HT1080 (cell line): ENCODE data around the gene CAV2. TPM values are rescaled to one million over a fixed set of nuclear protein-coding genes. Genes with fewer than 3 reads are reported as not detected.

Experiments used
- DNase-seq: peaks from one replicate; pipeline ENCODE4 v3.0.0-alpha.2; 2015; ENCODE audit warnings: low read depth
- total RNA-seq: library from RNA; depleted of rRNA; stranded (reverse); fragments of >200 nt; shearing (Covaris generic); gene quantifications from 2 replicates; pipeline ENCODE4 v1.2.3, GENCODE V29; 2014; rRNA removed

Gene CAV2
- total RNA-seq, 1 experiment from 2014 or later, result 94.8 TPM

DNA sequence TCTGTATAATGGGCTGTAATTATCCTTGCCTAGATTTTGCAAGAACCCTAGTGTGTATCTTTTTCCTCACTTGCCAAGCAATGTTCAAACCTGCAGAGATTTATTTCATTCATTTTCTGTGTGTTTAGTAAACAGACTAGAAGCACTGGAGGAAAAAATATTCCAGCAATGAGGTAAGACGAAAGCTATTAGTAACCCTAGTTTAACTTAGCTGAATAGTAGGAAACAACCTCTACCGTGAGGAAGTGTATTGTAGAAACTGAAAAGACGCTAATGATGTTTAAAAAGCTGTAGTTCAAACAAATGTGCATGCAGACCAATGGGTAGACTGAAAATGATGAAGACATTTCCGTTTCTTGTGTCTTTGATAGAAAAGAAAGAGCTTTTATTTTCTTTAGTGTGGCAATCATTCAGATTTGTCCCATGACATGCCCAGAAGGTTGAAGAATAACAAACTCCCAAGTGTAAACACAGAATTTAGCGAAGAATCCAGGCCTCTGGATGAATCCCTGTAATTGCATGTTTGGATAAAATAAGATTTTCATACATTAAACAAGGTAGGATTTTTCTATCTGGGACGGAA, 46.0 kb downstream of the CAV2 start:
- DNase-seq, result no peak

DNA sequence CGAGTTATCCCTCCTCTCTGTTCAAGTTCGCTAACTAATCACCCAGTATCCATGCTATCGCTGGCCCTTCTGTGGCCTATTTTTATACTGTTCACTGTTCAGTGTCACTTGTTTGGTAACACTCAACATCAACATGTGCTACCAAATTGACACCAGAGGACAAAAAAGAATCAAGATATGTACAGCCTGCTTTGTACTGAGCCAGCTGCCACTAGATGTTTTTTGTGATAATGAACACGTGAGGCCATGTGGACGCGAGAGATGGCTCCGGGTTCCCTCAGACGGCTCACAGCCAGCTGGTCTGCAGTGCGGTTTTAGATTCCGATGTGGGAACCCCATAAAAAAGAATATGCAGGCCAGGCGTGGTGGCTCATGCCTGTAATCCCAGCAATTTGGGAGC, 46.5 kb downstream of the CAV2 start:
- DNase-seq, result no peak

DNA sequence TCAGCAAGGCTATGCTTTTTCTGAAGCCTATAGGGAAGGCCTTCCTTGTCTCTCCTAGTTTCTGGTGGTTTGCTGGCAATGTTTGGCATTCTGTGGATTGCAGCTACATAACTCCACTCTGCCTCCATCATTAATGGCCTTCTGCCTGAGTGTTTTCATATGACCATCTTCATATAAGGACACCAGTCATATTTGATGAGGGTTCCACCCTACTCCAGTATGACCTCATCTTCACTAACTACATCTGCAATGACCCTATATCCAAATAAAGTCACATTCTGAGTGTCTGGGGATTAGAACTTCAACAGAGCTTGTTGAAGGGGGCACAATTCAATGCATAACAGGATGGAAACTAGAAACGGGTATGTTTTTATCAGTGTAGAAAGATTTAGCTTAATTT, 47.4 kb downstream of the CAV2 start:
- no peak for DNase-seq

DNA sequence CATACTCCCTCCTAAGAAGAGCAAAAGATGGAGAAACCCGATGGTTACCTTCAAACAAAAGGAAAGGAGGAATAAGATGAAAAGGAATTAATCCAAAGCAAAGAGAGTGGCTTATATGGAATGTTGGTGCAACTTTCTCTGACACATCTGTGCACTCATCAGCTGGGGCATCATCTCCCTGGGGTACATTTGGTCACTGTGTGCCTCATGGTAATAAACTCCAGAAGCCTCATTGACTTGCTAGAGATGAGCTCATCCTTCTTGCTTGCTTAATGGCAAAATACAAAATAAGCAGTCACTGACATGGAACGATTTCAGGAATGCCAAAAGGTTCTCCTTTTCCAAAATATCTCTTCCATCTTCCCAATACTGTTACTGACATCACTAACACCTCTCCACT, 47.8 kb downstream of the CAV2 start:
- DNase-seq, result no peak

DNA sequence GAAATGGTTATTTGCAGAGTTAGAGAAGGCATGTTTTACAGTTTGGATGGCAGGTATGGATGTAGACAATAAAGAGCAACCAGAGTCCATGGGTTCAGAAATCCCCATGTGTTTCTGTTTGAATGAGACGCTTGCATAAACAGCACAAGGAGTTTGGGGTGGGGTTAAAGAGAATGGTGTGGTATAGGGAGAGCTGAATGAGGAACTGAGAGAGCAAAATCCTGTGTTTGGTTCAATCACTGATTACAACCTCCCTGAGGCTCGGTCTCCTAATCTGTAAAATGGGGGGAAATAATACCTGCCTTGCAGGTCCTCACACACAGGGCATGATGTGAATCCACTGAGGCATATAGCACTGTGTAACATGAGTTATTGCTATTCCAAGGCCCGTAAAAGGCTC, 49.0 kb downstream of the CAV2 start:
- no peak for DNase-seq

DNA sequence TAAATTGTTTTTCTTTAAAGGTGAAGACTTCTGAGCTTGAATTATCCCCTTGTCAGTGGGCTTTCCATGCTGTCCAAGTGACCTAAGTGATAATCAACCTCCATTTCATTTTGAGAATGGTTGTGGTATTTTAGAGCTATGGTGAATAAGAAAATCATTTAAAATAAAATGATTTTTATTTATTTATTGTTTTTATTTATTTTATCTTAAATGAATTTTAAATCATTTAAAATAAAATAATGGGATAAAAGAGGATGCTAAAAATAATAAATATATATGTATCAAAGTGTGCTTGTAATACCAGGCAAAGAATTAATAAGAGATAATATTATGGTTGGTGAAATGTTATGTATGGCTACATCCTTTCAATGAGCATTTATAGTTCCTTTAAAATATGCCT, 49.8 kb downstream of the CAV2 start:
- DNase-seq, result no peak

DNA sequence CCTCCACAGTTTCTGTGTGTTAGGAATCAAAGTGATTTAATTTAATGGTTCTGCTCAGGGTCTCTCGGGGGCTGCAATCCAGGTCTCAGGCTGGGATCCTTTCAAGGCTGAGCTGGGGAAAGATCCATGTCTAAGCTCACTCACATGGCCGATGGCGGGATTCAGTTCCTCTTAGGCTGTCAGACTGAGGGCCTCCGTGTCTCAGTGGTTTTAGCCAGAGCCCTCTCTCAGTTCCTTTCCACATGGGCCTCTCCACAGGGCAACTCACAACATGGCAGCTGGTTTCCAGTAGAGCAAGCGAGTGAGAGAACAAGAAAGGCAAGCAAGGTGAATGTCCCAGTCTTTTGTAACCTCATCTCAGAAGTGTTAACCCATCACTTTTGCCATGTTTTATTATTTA, 52.2 kb downstream of the CAV2 start:
- DNase-seq, result no peak

DNA sequence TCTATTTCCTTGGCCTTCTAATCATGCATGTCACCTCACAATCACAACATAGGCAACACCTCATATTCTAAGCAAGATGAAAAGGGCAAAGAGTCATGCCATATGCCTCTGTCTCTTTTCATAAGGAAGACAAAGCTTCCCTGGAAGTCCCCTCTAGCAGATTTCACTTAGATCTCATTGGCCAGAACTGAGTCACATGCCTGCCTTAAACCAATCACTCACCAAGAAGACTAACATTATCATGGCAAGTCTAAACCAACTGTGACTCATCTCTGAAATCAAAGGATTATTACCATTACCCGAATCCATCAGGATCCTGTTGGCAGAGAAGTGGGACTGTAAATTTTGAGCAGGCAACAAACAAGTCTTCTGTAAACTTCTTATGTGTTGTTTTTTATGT, 53.1 kb downstream of the CAV2 start:
- DNase-seq, result peak; percentile 70

DNA sequence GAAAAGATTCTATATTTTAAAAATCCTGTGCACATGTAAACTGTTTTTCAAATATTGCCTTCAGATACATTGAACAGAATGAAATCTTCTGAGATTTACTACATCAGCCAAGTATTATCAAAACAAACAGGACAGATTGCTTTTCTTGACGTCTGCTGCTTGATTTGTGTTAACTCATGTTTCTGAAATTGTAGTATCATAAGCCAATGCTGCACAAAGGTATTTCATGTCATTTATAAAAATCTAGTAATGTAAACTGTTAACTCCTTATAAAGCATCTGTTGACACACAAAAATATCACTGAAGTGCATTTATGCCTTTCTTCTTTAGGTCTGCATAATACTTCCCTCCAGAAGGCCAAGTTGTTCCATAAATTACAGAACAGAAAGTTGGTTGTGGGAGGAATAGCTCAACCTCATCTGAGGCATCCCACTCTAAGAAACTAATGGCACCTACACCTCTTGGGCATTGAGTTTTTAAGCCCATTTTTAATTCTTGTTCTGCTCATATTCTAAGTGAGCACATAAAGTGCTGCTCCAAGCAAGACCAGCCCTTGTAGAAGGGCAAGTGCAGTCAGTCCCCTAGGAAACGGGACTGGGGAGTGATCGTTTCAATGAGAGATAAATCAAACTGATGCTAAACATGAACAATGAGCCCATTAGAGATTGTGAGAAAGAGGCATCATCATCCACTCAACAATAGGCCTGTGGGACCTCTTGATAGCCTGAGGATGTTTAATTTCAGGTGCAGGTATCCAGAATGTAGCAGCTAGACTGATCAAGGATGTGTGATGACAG, 53.8 kb downstream of the CAV2 start:
- DNase-seq, result no peak

DNA sequence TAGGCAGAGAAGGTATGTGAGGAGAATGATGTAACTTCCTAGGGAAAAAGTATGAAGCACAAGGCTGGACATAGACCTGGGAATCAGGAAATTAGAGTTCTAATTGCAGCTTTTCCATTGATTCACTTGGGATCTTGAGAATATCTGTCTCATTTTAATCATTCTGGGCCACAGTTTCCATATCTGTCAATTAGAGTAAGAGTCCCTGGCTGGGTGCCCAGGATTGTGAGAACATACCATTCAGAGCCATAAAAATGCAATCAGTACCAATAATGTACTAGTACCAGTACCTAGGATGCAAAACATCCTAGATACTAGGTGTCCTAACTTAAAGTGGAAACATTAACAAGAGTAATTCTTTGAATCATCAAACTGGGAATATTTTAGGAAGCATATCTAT, 54.9 kb downstream of the CAV2 start:
- no peak for DNase-seq

DNA sequence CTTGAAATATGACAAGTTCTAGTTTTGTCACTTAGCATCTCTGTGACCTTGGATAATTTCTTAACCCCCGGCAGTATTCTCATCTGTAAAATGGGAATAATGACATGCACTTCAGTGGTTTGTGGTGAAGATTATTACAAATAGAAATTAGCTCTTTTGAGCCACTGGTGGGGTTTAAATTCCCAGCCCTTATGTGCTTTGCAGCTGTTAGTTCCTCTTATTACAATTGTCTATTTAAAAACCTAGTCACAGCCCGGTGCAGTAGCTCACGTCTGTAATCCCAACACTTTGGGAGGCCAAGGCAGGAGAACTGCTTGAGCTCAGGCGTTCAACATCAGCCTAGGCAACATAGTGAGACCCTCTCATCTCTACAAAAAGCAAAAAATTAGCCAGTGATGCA, 55.4 kb downstream of the CAV2 start:
- DNase-seq, result no peak

DNA sequence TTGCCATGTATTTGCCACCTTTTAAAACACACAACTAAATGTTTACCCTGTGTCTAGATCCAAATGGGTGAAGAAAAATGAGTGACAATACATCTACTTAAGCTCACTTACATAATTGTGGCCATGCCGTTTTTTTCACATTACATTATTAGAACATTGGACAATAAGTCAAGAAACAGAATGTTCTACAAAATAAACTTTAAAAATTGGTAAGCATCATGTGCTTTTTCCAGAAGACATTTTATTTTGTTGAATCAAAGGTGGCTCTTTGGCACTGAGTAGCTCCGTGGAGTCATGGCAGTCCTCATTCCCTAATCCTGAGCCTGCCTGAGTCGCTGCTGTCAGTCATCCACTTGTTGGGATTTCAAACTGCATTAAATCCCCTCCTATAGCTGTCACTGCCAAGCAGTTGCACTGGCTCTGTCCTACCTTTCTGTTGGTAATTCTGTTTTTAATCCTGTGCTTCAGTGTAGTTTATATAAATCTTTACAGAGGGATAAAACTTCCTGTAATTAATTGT, 57.6 kb downstream of the CAV2 start:
- DNase-seq, result no peak

DNA sequence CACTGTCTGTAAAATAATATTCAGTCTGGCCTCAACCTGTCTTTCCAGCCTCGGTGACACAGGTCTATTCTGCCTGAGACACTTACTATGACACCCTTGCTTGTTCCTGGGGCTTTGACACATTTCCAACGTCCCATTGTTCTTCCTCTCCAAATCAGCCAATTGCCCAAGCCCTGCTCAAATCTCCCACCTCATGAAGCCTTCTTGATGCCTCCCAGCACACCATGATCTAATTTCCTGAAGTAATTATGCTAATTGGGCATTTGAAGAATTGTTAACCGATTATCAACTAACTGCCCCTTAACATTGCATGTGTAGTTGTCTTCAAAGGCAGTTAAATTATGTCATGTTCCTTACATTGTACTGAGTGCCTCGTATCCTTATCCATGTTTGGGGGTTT, 58.4 kb downstream of the CAV2 start:
- no peak for DNase-seq

Other genes with a start within 250 kb of the CAV2 start
- gene CAV1, start 25.3 kb downstream of the CAV2 start, total RNA-seq, result 332 and 437 TPM in 2 replicates
- 108 and 124 TPM in 2 replicates for gene MET, start 172.5 kb downstream of the CAV2 start, total RNA-seq